GM12878 (cell line): ENCODE measurements around the gene REEP1.

Experiments used
- ATF2 ChIP-seq: IDR thresholded peaks from 2 replicates; pipeline ENCODE4 v1.6.1; 2012; ENCODE audit warnings: low read length, inconsistent platforms
- ATF3 ChIP-seq: IDR thresholded peaks from 2 replicates; pipeline ENCODE4 v1.6.1; 2011; ENCODE audit warnings: low read depth, mild to moderate bottlenecking, low read length, moderate library complexity, borderline replicate concordance; ENCODE audit errors: extremely low read depth
- ATF7 ChIP-seq: fragments of 450-650 bp; IDR thresholded peaks from 2 replicates; pipeline ENCODE4 v1.6.1; 2016; ENCODE audit warnings: low read depth, mild to moderate bottlenecking
- CHD1 ChIP-seq: IDR thresholded peaks from 2 replicates; pipeline ENCODE4 v1.6.1; 2012; ENCODE audit warnings: low read depth, low read length, improper control_type of control experiment
- EGR1 ChIP-seq, 2 experiments: IDR thresholded peaks; 1 replicate in 1 of 2; 2 replicates in 1 of 2; pipeline ENCODE4 v1.6.1; 2011 to 2012; ENCODE audit warnings: low read depth in 2 of 2, low read length in 2 of 2, borderline replicate concordance in 1 of 2, mild to moderate bottlenecking in 1 of 2, moderate library complexity in 1 of 2
- EZH2 ChIP-seq: IDR thresholded peaks from 2 replicates; pipeline ENCODE4 v1.6.1; 2012; ENCODE audit warnings: low read depth, mild to moderate bottlenecking, control low read depth, inconsistent platforms, low read length, borderline replicate concordance; ENCODE audit not compliant: control insufficient read depth
- NFYA ChIP-seq: IDR thresholded peaks from 2 replicates; pipeline ENCODE4 v1.6.1; 2011; ENCODE audit warnings: low read depth, mild to moderate bottlenecking, low read length, improper control_type of control experiment, borderline replicate concordance
- SUPT20H ChIP-seq: IDR thresholded peaks from 2 replicates; pipeline ENCODE4 v1.6.1; 2011; ENCODE audit warnings: low read depth, mild to moderate bottlenecking, low read length, moderate library complexity, borderline replicate concordance; ENCODE audit not compliant: control insufficient read depth
- TCF3 ChIP-seq: IDR thresholded peaks from 2 replicates; pipeline ENCODE4 v1.6.1; 2012; ENCODE audit warnings: low read depth, mild to moderate bottlenecking, low read length, borderline replicate concordance; ENCODE audit not compliant: insufficient read depth
- YY1 ChIP-seq: IDR thresholded peaks from 2 replicates; pipeline ENCODE4 v1.6.1; 2011; ENCODE audit warnings: low read depth, mild to moderate bottlenecking, low read length
- TF ChIP-seq, protein P1 (sequence below), 3 experiments: IDR thresholded peaks in 2 of 3; conservative IDR thresholded peaks in 1 of 3; 2 replicates each; pipeline ENCODE4 v1.5.1; 2011; ENCODE audit warnings: low read depth in 3 of 3, low read length in 3 of 3, mild to moderate bottlenecking in 3 of 3, control low read depth in 2 of 3, moderate library complexity in 2 of 3, inconsistent platforms in 1 of 3, mixed read lengths in 1 of 3; ENCODE audit not compliant: control insufficient read depth in 2 of 3, insufficient read depth in 1 of 3; ENCODE audit errors: extremely low read depth in 1 of 3

GRCh38 chr2:86253424-86253823, 84.0 kb downstream of the REEP1 start:
- TF ChIP-seq, protein P1, sequence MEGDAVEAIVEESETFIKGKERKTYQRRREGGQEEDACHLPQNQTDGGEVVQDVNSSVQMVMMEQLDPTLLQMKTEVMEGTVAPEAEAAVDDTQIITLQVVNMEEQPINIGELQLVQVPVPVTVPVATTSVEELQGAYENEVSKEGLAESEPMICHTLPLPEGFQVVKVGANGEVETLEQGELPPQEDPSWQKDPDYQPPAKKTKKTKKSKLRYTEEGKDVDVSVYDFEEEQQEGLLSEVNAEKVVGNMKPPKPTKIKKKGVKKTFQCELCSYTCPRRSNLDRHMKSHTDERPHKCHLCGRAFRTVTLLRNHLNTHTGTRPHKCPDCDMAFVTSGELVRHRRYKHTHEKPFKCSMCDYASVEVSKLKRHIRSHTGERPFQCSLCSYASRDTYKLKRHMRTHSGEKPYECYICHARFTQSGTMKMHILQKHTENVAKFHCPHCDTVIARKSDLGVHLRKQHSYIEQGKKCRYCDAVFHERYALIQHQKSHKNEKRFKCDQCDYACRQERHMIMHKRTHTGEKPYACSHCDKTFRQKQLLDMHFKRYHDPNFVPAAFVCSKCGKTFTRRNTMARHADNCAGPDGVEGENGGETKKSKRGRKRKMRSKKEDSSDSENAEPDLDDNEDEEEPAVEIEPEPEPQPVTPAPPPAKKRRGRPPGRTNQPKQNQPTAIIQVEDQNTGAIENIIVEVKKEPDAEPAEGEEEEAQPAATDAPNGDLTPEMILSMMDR (IDR thresholded peaks at IDR 0.05 in 2 of 3, conservative IDR thresholded peaks at IDR 0.05 in 1 of 3; ENCODE audit: control insufficient read depth in 2 of 3, extremely low read depth in 1 of 3, insufficient read depth in 1 of 3, low read depth in 3 of 3, low read length in 3 of 3): no peak
- no peak for TF ChIP-seq YY1
- no peak for TF ChIP-seq ATF2
- no peak for TF ChIP-seq NFYA
- TF ChIP-seq ATF7: no peak
- no peak for TF ChIP-seq CHD1
- no peak for TF ChIP-seq ATF3
- TF ChIP-seq EZH2: no peak
- no peak for TF ChIP-seq TCF3
- TF ChIP-seq SUPT20H: no peak
- no peak for TF ChIP-seq EGR1 (IDR thresholded peaks at IDR 0.05; ENCODE audit: borderline replicate concordance in 1 of 2, low read depth in 2 of 2, low read length in 2 of 2)
